ENCODE results near the gene TXNDC15.

Gene TXNDC15

DNA sequence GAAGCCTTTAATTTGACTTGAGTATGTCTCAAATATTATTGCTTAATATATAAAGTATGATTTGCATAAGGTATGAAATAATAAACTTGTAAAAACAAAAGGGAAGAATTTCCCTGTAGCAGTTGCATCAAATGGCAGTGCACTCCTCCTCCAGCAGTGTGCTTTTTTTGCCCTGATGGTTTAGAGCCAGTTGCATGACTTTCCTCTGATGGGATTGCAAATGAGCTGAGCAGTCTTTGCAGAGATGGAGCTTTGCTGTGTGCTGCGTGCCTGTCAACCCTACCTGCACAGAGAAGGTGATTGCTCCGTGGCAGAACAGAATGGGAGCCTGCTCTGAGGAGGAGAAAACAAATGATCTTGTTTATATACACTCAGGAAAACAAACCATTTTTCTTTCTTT, 70.9 kb downstream of the TXNDC15 start:
- Histone ChIP-seq H3K9me2 (replicated peaks; ENCODE audit: insufficient read depth, low read length) (no peaks in the 10 kb centered on the region), H3K27ac (ENCODE audit: low read depth, low read length) (no peak overlapping the region), H3K9me3 (ENCODE audit: insufficient read depth, low read length) (no peaks in the 10 kb centered on the region), H3F3A (ENCODE audit: insufficient read depth) (no peaks in the 10 kb centered on the region), H3K4me3 (ENCODE audit: insufficient read depth, low read length, poor library complexity, severe bottlenecking) (no peak overlapping the region), H4K20me1 (ENCODE audit: low read depth, low read length) (no peaks in the 10 kb centered on the region), H3K36me3 (ENCODE audit: low read length) (no peaks in the 10 kb centered on the region), H3K79me2 (ENCODE audit: insufficient read depth, low read length) (no peaks in the 10 kb centered on the region), H3K27me3 (ENCODE audit: low read length) (no peaks in the 10 kb centered on the region), H3K9ac (ENCODE audit: low read length) (no peak overlapping the region), H3K4me2 (ENCODE audit: low read depth, low read length, poor library complexity, severe bottlenecking) (no peak overlapping the region), H2AFZ (ENCODE audit: low read depth, low read length, severe bottlenecking) (no peak overlapping the region)
- TF ChIP-seq EZH2phosphoT487 (conservative IDR thresholded peaks at IDR 0.05; ENCODE audit: low read length): no peak
- no peak for TF ChIP-seq CTCF (IDR thresholded peaks at IDR 0.05; ENCODE audit: insufficient read depth, low read length, poor library complexity, severe bottlenecking)

GRCh38 chr5:134948911-134949310, 74.7 kb downstream of the TXNDC15 start:
- H3K4me2 ChIP-seq (ENCODE audit: low read depth, low read length, poor library complexity, severe bottlenecking): no peak overlapping the region
- no peaks in the 10 kb centered on the region for H3K9me2 ChIP-seq (replicated peaks; ENCODE audit: insufficient read depth, low read length)
- H3K9me3 ChIP-seq (ENCODE audit: insufficient read depth, low read length): peaks cover 1% of the 10 kb centered on the region; the same call in 1 of the 2 replicates
- H3K36me3 ChIP-seq (ENCODE audit: low read length): no peaks in the 10 kb centered on the region
- no peaks in the 10 kb centered on the region for H4K20me1 ChIP-seq (ENCODE audit: low read depth, low read length)
- H3K27ac ChIP-seq (ENCODE audit: low read depth, low read length): no peak overlapping the region
- H3K9ac ChIP-seq (ENCODE audit: low read length): no peak overlapping the region
- TF ChIP-seq EZH2phosphoT487 (conservative IDR thresholded peaks at IDR 0.05; ENCODE audit: low read length): no peak
- no peak for TF ChIP-seq CTCF (IDR thresholded peaks at IDR 0.05; ENCODE audit: insufficient read depth, low read length, poor library complexity, severe bottlenecking)
- H3K4me3 ChIP-seq (ENCODE audit: insufficient read depth, low read length, poor library complexity, severe bottlenecking): no peak overlapping the region
- no peaks in the 10 kb centered on the region for H3K27me3 ChIP-seq (ENCODE audit: low read length)
- H3K79me2 ChIP-seq (ENCODE audit: insufficient read depth, low read length): no peaks in the 10 kb centered on the region
- H3F3A ChIP-seq (ENCODE audit: insufficient read depth): no peaks in the 10 kb centered on the region
- H2AFZ ChIP-seq (ENCODE audit: low read depth, low read length, severe bottlenecking): no peak overlapping the region

GRCh38 chr5:134949316-134949715, 75.1 kb downstream of the TXNDC15 start:
- H3K4me2 ChIP-seq (ENCODE audit: low read depth, low read length, poor library complexity, severe bottlenecking): no peak overlapping the region
- no peaks in the 10 kb centered on the region for H3K36me3 ChIP-seq (ENCODE audit: low read length)
- H3K9me3 ChIP-seq (ENCODE audit: insufficient read depth, low read length): peaks cover 5% of the 10 kb centered on the region; the same call in 1 of the 2 replicates
- no peaks in the 10 kb centered on the region for H4K20me1 ChIP-seq (ENCODE audit: low read depth, low read length)
- no peak overlapping the region for H3K27ac ChIP-seq (ENCODE audit: low read depth, low read length)
- H3K9me2 ChIP-seq (replicated peaks; ENCODE audit: insufficient read depth, low read length): no peaks in the 10 kb centered on the region
- H2AFZ ChIP-seq (ENCODE audit: low read depth, low read length, severe bottlenecking): no peak overlapping the region
- TF ChIP-seq EZH2phosphoT487 (conservative IDR thresholded peaks at IDR 0.05; ENCODE audit: low read length) (no peak), CTCF (IDR thresholded peaks at IDR 0.05; ENCODE audit: insufficient read depth, low read length, poor library complexity, severe bottlenecking) (no peak)
- no peaks in the 10 kb centered on the region for H3K79me2 ChIP-seq (ENCODE audit: insufficient read depth, low read length)
- H3F3A ChIP-seq (ENCODE audit: insufficient read depth): no peaks in the 10 kb centered on the region
- no peak overlapping the region for H3K4me3 ChIP-seq (ENCODE audit: insufficient read depth, low read length, poor library complexity, severe bottlenecking)
- H3K27me3 ChIP-seq (ENCODE audit: low read length): no peaks in the 10 kb centered on the region
- H3K9ac ChIP-seq (ENCODE audit: low read length): no peak overlapping the region

Measured in SU-DHL-6 (cell line).